Left forelimb (tissue), 1 donor: Measurements from ENCODE around the gene DMBT1.

Experiments used
- DNase-seq: peaks from one replicate; pipeline ENCODE4 v3.0.0-alpha.2; 2018; ENCODE audit warnings: low spot score

The DMBT1 gene

GRCh38 chr10:122673269-122673668 lies 112.7 kb downstream of the DMBT1 start:
- no peak for DNase-seq

DNA sequence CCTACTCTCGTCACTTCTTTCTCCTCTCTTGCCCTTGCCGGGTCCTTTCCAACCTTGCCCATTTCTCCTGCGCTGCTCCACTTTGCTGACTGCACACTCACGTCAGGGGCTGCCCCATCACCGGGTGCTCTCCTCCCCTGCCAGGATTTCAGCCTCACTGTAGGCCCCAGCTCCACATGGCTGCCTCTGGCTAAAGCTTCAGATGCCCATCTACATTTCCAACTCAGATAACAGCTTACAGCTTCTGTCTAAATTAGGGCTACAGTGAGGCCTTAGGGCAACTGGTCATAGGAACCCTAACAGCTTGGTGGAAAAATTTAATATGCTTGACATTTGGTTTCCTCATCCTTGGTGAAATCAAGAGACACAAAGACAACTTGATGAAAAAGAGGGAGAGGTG lies 113.2 kb downstream of the DMBT1 start:
- DNase-seq, result no peak

GRCh38 chr10:122674781-122675180 lies 114.2 kb downstream of the DMBT1 start:
- no peak for DNase-seq

- no peak for DNase-seq
Measured at GRCh38 chr10:122675278-122675677, 114.7 kb downstream of the DMBT1 start.

DNA sequence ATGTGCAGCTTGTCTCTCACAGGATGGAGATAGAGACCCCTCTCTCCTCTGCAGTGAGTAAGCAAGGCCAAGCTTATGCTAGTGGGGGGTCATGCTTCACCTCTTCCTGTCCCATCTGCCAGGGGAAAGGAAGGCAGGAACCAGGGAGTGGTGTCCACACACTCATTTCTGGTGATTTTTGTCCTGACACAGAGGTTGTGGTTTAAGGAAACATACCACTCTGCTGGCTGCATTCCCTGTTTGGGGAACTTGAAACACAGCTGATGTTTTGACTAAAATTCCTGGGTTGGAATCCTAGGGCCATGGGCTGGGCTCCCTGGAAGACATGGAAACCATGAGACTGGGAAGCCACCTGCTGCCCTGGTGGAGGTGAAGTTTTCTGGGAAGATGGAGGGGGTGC lies 117.7 kb downstream of the DMBT1 start:
- no peak for DNase-seq

GRCh38 chr10:122682522-122682921 lies 122.0 kb downstream of the DMBT1 start:
- no peak for DNase-seq

DNA sequence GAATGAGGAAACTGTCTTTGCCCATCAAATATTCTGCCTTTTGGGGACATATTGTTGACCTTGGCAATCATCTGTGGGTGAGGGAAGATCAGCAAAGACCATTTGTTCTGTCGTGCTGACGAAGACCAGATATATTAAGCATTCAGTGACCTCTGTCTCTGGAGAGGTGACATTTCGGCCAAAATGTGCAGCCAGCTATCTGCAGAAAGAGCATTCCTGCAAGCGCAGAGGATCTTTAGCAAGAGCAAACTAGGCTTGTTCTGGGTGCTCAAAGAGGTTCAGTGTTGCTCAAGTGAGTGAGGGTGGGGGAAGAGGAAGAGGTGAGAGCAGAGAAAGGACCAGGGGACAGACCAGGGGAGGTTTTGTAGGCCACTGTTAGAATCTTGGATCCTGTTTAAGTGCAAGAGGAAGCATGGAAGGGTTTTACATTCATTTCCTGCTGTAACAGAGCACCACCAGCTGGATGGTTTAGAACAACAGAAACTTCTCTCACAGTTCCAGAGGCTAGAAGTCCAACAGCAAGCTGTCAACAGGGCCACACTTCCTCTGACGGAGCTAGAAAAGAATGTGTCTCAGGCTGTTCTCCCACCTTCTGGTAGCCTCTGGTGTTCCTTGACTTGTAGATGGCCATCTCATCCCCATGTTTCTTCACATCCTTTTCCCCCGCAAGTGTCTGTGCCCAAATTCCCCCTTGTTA lies 127.9 kb downstream of the DMBT1 start:
- DNase-seq, result no peak

- DNase-seq, result no peak
Measured at GRCh38 chr10:122689146-122689820, 128.7 kb downstream of the DMBT1 start.

GRCh38 chr10:122692744-122693143 lies 132.2 kb downstream of the DMBT1 start:
- no peak for DNase-seq
